ENCODE measurements around the gene TDRD3.
A peak's percentile ranks its signal among the peaks of the same experiment; 100 is the strongest.
"Not testable (repeated sequence)": the region's sequence is repeated elsewhere in the genome, so short reads cannot be mapped to it uniquely, and the experiment has no call there.

Gene TDRD3

GRCh38 chr13:60398379-60398891 lies 1.4 kb downstream of the TDRD3 start:
- DNase-seq (ENCODE audit: low read depth in 2 of 3, low spot score in 1 of 3), result no peak

GRCh38 chr13:60398907-60399589 lies 2.0 kb downstream of the TDRD3 start:
- DNase-seq (ENCODE audit: low read depth in 2 of 3, low spot score in 1 of 3), result no peak

- no peak for DNase-seq (ENCODE audit: low read depth in 2 of 3, low spot score in 1 of 3)
Observed at GRCh38 chr13:60402022-60402421, 5.0 kb downstream of the TDRD3 start.

- DNase-seq (ENCODE audit: low read depth in 2 of 3, low spot score in 1 of 3), result no peak
Observed at GRCh38 chr13:60407095-60407494, 10.1 kb downstream of the TDRD3 start.

GRCh38 chr13:60407852-60408251 lies 10.8 kb downstream of the TDRD3 start:
- not testable (repeated sequence) for DNase-seq (ENCODE audit: low read depth in 2 of 3, low spot score in 1 of 3)

- not testable (repeated sequence) for DNase-seq (ENCODE audit: low read depth in 2 of 3, low spot score in 1 of 3)
Observed at GRCh38 chr13:60409574-60410292, 12.7 kb downstream of the TDRD3 start.

GRCh38 chr13:60410299-60410698 lies 13.3 kb downstream of the TDRD3 start:
- no peak for DNase-seq (ENCODE audit: low read depth in 2 of 3, low spot score in 1 of 3)

- DNase-seq (ENCODE audit: low read depth in 2 of 3, low spot score in 1 of 3), result no peak
Observed at GRCh38 chr13:60411464-60411863, 14.4 kb downstream of the TDRD3 start.

GRCh38 chr13:60411983-60412382 lies 15.0 kb downstream of the TDRD3 start:
- DNase-seq (ENCODE audit: low read depth in 2 of 3, low spot score in 1 of 3), result no peak

GRCh38 chr13:60412909-60413616 lies 16.0 kb downstream of the TDRD3 start:
- DNase-seq (ENCODE audit: low read depth in 2 of 3, low spot score in 1 of 3), result no peak

DNA sequence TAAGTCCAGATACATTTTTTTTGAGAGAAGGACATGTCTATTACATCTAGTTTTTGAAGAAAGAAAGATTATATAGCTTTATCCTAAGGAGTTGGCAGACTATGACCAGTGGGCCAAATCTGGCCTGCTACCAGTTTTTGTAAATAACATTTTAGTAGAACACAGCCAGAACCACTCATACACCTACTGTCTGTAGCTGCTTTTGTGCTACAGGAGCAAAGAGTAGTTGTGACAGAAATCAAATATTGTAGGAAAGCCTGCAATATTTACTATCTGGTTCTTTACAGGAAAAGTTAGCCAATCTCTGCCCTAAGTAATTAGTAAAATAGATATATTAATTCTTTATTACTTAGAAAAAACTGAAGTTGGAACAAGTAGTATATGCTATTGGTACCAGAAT lies 17.2 kb downstream of the TDRD3 start:
- no peak for DNase-seq (ENCODE audit: low read depth in 2 of 3, low spot score in 1 of 3)

DNA sequence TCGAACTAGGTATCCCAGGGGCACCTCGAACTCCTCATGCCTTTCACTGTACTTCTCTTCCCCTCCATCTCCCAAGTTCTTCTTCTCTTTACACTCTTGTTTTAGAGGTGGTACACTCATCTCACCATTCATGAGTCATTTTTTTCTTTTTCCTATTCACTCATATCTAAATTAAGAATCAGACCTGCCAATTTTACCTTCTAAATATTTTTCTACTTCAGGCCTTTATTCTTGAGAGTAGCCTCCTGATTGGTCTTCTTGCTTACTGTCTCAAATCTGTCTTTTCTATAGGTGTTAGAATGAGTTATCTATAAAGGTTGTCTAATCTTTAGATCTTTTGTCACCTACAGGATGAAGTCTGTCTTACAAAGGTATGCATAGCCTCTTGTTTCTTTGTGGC lies 20.7 kb downstream of the TDRD3 start:
- no peak for DNase-seq (ENCODE audit: low read depth in 2 of 3, low spot score in 1 of 3)

GRCh38 chr13:60418954-60419353 lies 21.9 kb downstream of the TDRD3 start:
- no peak for DNase-seq (ENCODE audit: low read depth in 2 of 3, low spot score in 1 of 3)

DNA sequence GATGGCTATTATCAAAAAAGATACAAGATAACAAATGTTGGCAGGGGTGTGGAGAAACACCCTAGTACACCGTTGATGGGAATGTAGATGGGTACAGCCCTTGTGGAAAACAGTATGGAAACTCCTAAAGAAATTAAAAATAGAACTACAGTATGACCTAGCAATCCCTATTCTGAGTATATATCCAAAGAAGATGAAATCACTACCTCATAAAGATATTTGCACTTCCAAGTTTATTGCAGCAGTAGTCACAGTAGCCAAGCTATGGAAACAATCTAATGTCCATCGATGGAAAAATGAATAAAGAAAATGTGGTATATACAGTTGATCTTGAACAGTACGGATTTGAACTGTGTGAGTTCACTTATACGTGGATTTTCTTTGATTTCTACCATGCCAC lies 28.3 kb downstream of the TDRD3 start:
- no peak for DNase-seq (ENCODE audit: low read depth in 2 of 3, low spot score in 1 of 3)

DNA sequence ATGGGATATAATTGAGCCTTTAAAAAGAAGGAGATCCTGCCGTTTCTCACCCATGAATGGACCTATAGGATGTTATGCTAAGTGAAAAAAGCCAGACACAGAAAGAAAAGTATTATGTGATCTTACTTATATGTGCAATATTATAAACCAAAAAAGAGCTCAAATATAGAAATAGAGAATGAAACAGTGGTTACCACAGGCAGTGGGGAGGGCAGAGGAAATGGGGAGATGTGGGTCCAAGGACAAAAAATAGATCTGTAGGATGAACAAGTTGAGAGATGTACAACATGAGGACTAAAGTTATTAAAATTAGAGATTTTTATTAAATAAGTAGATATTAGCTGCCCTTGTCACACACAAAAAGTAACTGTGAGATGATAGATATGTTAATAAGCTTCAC lies 29.1 kb downstream of the TDRD3 start:
- no peak for DNase-seq (ENCODE audit: low read depth in 2 of 3, low spot score in 1 of 3)

DNA sequence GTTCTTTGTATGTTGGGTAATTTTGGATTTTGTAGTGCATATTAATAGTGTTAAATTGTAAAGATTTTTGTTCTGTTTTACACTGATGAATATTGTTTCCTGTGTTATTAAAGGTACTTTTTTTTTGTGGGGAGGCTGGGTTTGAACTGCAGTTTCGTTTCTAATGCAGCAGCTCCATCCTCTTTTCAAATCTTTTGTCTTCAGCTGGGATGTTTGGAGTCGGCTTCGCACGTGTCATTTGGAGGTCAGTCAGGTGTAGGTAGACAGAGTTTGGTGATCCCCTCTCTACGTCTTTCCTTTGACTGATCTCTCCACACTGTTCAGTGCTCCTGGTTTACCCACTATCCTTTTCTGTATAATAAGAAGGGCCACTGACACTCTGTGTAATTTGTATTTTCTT lies 30.3 kb downstream of the TDRD3 start:
- DNase-seq (ENCODE audit: low read depth in 2 of 3, low spot score in 1 of 3), result no peak

DNA sequence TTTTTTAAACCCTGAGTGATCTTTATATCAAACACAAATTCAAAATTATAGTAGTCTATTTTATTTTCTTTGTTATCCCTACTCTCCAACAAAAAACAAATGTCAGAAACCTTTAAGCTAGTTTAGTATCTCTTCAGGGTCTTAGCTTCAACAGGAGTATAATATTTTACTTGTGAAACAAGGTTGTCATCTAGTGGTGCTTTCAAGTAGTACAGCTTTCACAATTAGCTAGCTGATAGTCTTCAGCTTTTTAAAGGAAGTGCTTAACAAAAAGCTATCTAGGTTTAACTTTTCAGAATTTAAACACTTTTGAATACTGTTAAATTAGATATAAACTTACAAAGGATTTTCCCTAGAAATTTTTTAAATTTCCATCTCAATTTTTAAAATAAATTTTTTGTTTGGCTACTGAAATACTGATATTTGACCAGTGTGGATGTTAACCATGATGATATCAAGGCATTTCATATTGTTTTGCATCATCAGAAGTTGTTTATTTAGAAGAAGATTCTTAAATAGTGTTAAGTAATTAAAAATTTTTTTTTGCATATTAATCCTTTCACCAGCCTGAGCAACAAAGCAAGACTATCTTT lies 34.2 kb downstream of the TDRD3 start:
- peak in 1 of 3 donors; percentile 21 for DNase-seq (ENCODE audit: low read depth in 2 of 3, low spot score in 1 of 3)

GRCh38 chr13:60433505-60433904 lies 36.5 kb downstream of the TDRD3 start:
- no peak for DNase-seq (ENCODE audit: low read depth in 2 of 3, low spot score in 1 of 3)

- no peak for DNase-seq (ENCODE audit: low read depth in 2 of 3, low spot score in 1 of 3)
Observed at GRCh38 chr13:60435762-60436374, 38.8 kb downstream of the TDRD3 start.

DNA sequence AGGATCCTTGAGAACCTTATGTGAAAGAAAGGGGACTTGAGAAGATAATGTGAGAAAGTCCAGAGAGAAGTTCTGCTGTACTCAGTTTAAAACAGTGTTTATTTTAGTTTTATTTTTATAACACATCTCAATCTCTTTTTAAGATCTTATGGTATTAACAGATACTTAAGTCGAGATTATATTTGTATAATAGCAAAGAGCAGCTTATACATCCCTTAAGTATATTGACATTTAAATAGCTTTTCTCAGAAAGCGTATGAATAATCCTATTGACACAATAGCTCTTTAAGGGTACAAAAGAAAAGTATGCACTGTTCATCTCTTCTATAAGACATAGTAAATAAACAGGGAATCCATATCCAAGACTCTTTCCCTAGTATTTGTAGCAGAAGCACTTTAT lies 42.2 kb downstream of the TDRD3 start:
- no peak for DNase-seq (ENCODE audit: low read depth in 2 of 3, low spot score in 1 of 3)

GRCh38 chr13:60441761-60442160 lies 44.7 kb downstream of the TDRD3 start:
- DNase-seq (ENCODE audit: low read depth in 2 of 3, low spot score in 1 of 3), result no peak
